Mammary epithelial cell (primary cell): ENCODE measurements around the gene RGS10.

Experiments
- CTCF ChIP-seq, 2 donors: IDR thresholded peaks in 1 of 2; conservative IDR thresholded peaks in 1 of 2; 2 replicates each; pipeline ENCODE4 v1.5.1; 2011 to 2012; ENCODE audit warnings: inconsistent platforms in 2 of 2, low read length in 2 of 2, mild to moderate bottlenecking in 2 of 2, control low read depth in 1 of 2, low read depth in 1 of 2; ENCODE audit not compliant: insufficient read depth in 1 of 2; ENCODE audit errors: extremely low read depth in 1 of 2
- EZH2 ChIP-seq: IDR thresholded peaks from 2 replicates; pipeline ENCODE4 v1.6.1; 2012; ENCODE audit warnings: low read length, inconsistent platforms, borderline replicate concordance

DNA sequence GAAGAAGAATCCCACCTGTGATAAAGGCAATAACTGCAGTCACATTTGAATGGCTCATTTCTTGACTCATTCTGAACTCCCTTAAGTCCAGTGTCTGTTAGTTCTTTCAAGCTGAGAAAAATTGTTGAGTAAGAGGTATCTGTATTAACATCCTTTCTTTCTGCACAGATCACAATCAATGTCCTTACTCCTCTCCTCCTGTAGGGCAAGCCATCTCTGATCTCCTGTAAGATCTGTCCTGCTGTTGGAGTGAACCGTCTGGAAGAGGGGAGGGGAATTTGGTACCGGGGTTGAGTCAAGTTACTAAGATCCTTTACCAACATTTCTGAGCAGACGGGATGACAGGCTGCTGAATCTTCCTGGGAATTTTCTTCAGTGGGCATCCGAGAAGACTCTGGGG, 19.6 kb upstream of the RGS10 start:
- TF ChIP-seq CTCF (conservative IDR thresholded peaks at IDR 0.05 in 1 of 2, IDR thresholded peaks at IDR 0.05 in 1 of 2; ENCODE audit: extremely low read depth in 1 of 2, insufficient read depth in 1 of 2, low read depth in 1 of 2, low read length in 2 of 2) (no peak), EZH2 (no peak)
